K562 (cell line): ENCODE results near the gene SLC1A3. TPM values are rescaled to one million over a fixed set of nuclear protein-coding genes. Genes with fewer than 3 reads are reported as not detected.

Experiments
- ATAC-seq: fragments of 200-7000 bp; cut with Tn5 transposase; 3 replicates; pipeline ENCODE4 v1.9.1; 2020; ENCODE audit warnings: moderate library complexity
- BruUV-seq: library from RNA; stranded (reverse); fragments of 400-500 nt; replicated peaks from 2 replicates; lab custom pipeline; 2021; lab: Mats Ljungman, UMichigan
- CTCF ChIA-PET: fragments of 300-600 bp; formaldehyde crosslinking; extraction: SDS; loops from one replicate; lab custom pipeline; 2021; ENCODE audit warnings: low intra/inter-chr PET ratio; lab: Yijun Ruan, JAX
- POLR2A ChIA-PET: fragments of 300-600, 350-650 bp; sonication (Branson Sonifier 250); formaldehyde crosslinking; extraction: SDS; loops from one replicate; lab custom pipeline; 2021; ENCODE audit warnings: antibody characterized with exemption, inconsistent platforms; lab: Yijun Ruan, JAX
- DNase-seq, 4 experiments: peaks; one replicate each; pipeline versions ENCODE4 v3.0.0 to v3.0.0-alpha.2; 2011 to 2018; ENCODE audit warnings: low spot score in 3 of 4, mixed read lengths in 3 of 4; ENCODE audit errors: extremely low read depth in 1 of 4
- FAIRE-seq: peaks from 2 replicates; lab custom pipeline; 2011; peaks lifted over from hg19 to GRCh38; lab: Jason Lieb, UNC
- H2AFZ ChIP-seq: 2 replicates; pipeline ENCODE4 v1.6.0; 2011; ENCODE audit warnings: low read depth, low read length, control low read depth, inconsistent platforms
- H3K27ac ChIP-seq: fragments of 200-600 bp; 3 replicates; pipeline ENCODE4 v1.8.0; 2011; ENCODE audit warnings: low read depth, mild to moderate bottlenecking, control low read depth, inconsistent platforms, low read length, moderate library complexity, mixed read lengths; ENCODE audit errors: extremely low read depth
- H3K27me3 ChIP-seq, 2 experiments: fragments of 300-600 bp in 1 of 2; 2 replicates in 1 of 2; 3 replicates in 1 of 2; pipeline versions ENCODE4 v1.6.0 to v1.8.0; 2011; ENCODE audit warnings: inconsistent platforms in 2 of 2, low read length in 2 of 2, mild to moderate bottlenecking in 1 of 2, mixed read lengths in 1 of 2, moderate library complexity in 1 of 2; ENCODE audit not compliant: control insufficient read depth in 2 of 2, insufficient read depth in 2 of 2
- H3K36me3 ChIP-seq: fragments of 300-600 bp; 3 replicates; pipeline ENCODE4 v1.8.0; 2011; ENCODE audit warnings: mild to moderate bottlenecking, low read length, inconsistent platforms; ENCODE audit not compliant: control insufficient read depth, insufficient read depth
- H3K4me1 ChIP-seq, 2 experiments: fragments of 200-600 bp in 1 of 2; replicated peaks in 1 of 2; 2 replicates in 1 of 2; 3 replicates in 1 of 2; pipeline versions ENCODE4 v1.5.1 to v1.8.0; 2011; ENCODE audit warnings: inconsistent platforms in 2 of 2, low read length in 2 of 2, mild to moderate bottlenecking in 1 of 2, mixed read lengths in 1 of 2, moderate library complexity in 1 of 2; ENCODE audit not compliant: control insufficient read depth in 2 of 2, insufficient read depth in 2 of 2
- H3K4me2 ChIP-seq: 2 replicates; pipeline ENCODE4 v1.6.1; 2011; ENCODE audit warnings: low read length, control low read depth, inconsistent platforms, mixed read lengths; ENCODE audit not compliant: insufficient read depth
- H3K4me3 ChIP-seq: fragments of 200-600 bp; sonication (generic), shearing (Covaris generic); 2 replicates; pipeline ENCODE4 v1.5.1; 2016; ENCODE audit warnings: control low read depth, inconsistent platforms
- H3K79me2 ChIP-seq: fragments of 200-600 bp; 3 replicates; pipeline ENCODE4 v1.8.0; 2011; ENCODE audit warnings: low read length, inconsistent platforms; ENCODE audit not compliant: control insufficient read depth, insufficient read depth
- H3K9ac ChIP-seq, 2 experiments: 2 replicates each; pipeline versions ENCODE4 v1.6.0 to v1.6.1; 2011; ENCODE audit warnings: low read depth in 2 of 2, low read length in 2 of 2, control low read depth in 1 of 2, inconsistent platforms in 1 of 2, mild to moderate bottlenecking in 1 of 2, mixed read lengths in 1 of 2; ENCODE audit not compliant: insufficient read depth in 1 of 2
- H3K9me1 ChIP-seq: one replicate; pipeline ENCODE4 v1.6.0; 2011; ENCODE audit warnings: inconsistent platforms, mild to moderate bottlenecking, low read length, moderate library complexity; ENCODE audit not compliant: control insufficient read depth, insufficient read depth
- H3K9me3 ChIP-seq: replicated peaks from 2 replicates; pipeline ENCODE4 v1.5.1; 2011; ENCODE audit warnings: low read depth, low read length, inconsistent platforms; ENCODE audit not compliant: control insufficient read depth, insufficient read depth
- H4K20me1 ChIP-seq: replicated peaks from 2 replicates; pipeline ENCODE4 v1.6.1; 2011; ENCODE audit warnings: low read length, inconsistent platforms, mixed read lengths; ENCODE audit not compliant: control insufficient read depth, insufficient read depth
- ARID3A ChIP-seq: IDR thresholded peaks from 2 replicates; pipeline ENCODE4 v1.6.1; 2012; ENCODE audit warnings: low read depth, low read length, improper control_type of control experiment, borderline replicate concordance
- ATF1 ChIP-seq, 2 experiments: fragments of 450-650 bp in 1 of 2; IDR thresholded peaks; 2 replicates each; pipeline ENCODE4 v1.6.1; 2016; ENCODE audit warnings: missing compliant biosample characterization in 1 of 2, missing genetic modification characterization in 1 of 2
- CREBBP ChIP-seq: IDR thresholded peaks from one replicate; pipeline ENCODE4 v1.6.1; 2012; ENCODE audit warnings: low read depth, mild to moderate bottlenecking, control low read depth, inconsistent platforms, low read length
- EHMT2 ChIP-seq: fragments of 450-650 bp; IDR thresholded peaks from 2 replicates; pipeline ENCODE4 v1.6.1; 2018; ENCODE audit warnings: antibody characterized with exemption
- FOXK2 ChIP-seq, 2 experiments: fragments of 450-650 bp; IDR thresholded peaks in 1 of 2; conservative IDR thresholded peaks in 1 of 2; 2 replicates each; pipeline ENCODE4 v1.6.1; 2016; ENCODE audit warnings: low read depth in 2 of 2, mild to moderate bottlenecking in 1 of 2
- GTF2F1 ChIP-seq: IDR thresholded peaks from 2 replicates; pipeline ENCODE4 v1.6.1; 2011; ENCODE audit warnings: low read depth, low read length, improper control_type of control experiment
- JUNB ChIP-seq: fragments of 450-650 bp; formaldehyde crosslinking; conservative IDR thresholded peaks from 2 replicates; pipeline ENCODE4 v1.4.0; 2020; ENCODE audit warnings: mild to moderate bottlenecking
- NFRKB ChIP-seq: fragments of 450-650 bp; IDR thresholded peaks from 2 replicates; pipeline ENCODE4 v1.6.1; 2016; ENCODE audit warnings: low read depth
- NRF1 ChIP-seq, 2 experiments: fragments of 450-650 bp; IDR thresholded peaks in 1 of 2; conservative IDR thresholded peaks in 1 of 2; 2 replicates each; pipeline ENCODE4 v1.6.1; 2014; ENCODE audit warnings: mild to moderate bottlenecking in 2 of 2
- SMARCA4 ChIP-seq: fragments of 450-650 bp; IDR thresholded peaks from 2 replicates; pipeline ENCODE4 v1.6.1; 2016
- TAL1 ChIP-seq: fragments of 450-650 bp; IDR thresholded peaks from 2 replicates; pipeline ENCODE4 v1.6.1; 2016; ENCODE audit warnings: mild to moderate bottlenecking
- TFAM ChIP-seq: fragments of 250-450 bp; sonication (Bioruptor Pico); conservative IDR thresholded peaks from 2 replicates; pipeline ENCODE4 v1.5.0; 2021; ENCODE audit warnings: mild to moderate bottlenecking, moderate library complexity
- ZBED1 ChIP-seq: IDR thresholded peaks from 2 replicates; pipeline ENCODE4 v1.6.1; 2014
- ZNF121 ChIP-seq: sonication (generic); formaldehyde crosslinking; conservative IDR thresholded peaks from 2 replicates; pipeline ENCODE4 v1.8.0; 2022; ENCODE audit warnings: missing genetic modification reagents
- ZNF124 ChIP-seq: sonication (generic); formaldehyde crosslinking; IDR thresholded peaks from 2 replicates; pipeline ENCODE4 v1.8.1; 2022; ENCODE audit warnings: missing genetic modification reagents
- ZNF655 ChIP-seq: fragments of 250-450 bp; sonication (Bioruptor Pico); IDR thresholded peaks from 2 replicates; pipeline ENCODE4 v1.5.0; 2021
- WGBS: fragments of 100-300 bp; shearing (Covaris generic); methylation state at CpG from one replicate; pipeline ENCODE4 v1.1.6; 2016; ENCODE audit warnings: low coverage, mixed read lengths; ENCODE audit not compliant: insufficient coverage; ENCODE audit errors: missing lambda C conversion rate; 5-methylcytosine and 5-hydroxymethylcytosine counted together
- in situ Hi-C: fragments of 300-500 bp; cut with MboI; formaldehyde crosslinking; loops from 4 replicates; pipeline ENCODE4 v1.15.0; 2018; ENCODE audit warnings: inconsistent platforms, mixed read lengths
- intact Hi-C: fragments of 100-400 bp; cut with micrococcal nuclease; formaldehyde crosslinking; loops from 2 replicates; pipeline ENCODE4 v1.14.2; 2022
- polyA plus RNA-seq, 8 experiments: library from polyadenylated mRNA; depleted of rRNA in 4 of 8; stranded (reverse) in 5 of 8; unstranded in 3 of 8; fragments of >200 nt; fragmentation: Nextera tagmentation in 2 of 8; fragmentation: Illumina TruSeq in 1 of 8; extraction: Ambion mirVana in 2 of 8; extraction: Trizol in 1 of 8; gene quantifications; 2 replicates each; pipeline versions ENCODE4 v1.2.1 to v1.2.3, GENCODE V29; 2011 to 2014; ENCODE audit warnings: inconsistent platforms in 1 of 8, missing spikeins in 1 of 8
- total RNA-seq, 7 experiments: library from RNA; depleted of rRNA in 6 of 7; stranded (reverse); fragments of >200 nt in 6 of 7; fragmentation: Illumina TruSeq in 2 of 7; extraction: Trizol in 2 of 7; gene quantifications; 2 replicates each; pipeline versions ENCODE4 v1.2.1 to v1.2.3, GENCODE V29; 2011 to 2021; ENCODE audit warnings: low replicate concordance in 1 of 7

The SLC1A3 gene
- total and polyA plus RNA-seq, 9 of the 15 experiments (the other 6 are each of a cell fraction or from before 2014, with no cell fraction given): 0.13 TPM; not detected in 8

DNA sequence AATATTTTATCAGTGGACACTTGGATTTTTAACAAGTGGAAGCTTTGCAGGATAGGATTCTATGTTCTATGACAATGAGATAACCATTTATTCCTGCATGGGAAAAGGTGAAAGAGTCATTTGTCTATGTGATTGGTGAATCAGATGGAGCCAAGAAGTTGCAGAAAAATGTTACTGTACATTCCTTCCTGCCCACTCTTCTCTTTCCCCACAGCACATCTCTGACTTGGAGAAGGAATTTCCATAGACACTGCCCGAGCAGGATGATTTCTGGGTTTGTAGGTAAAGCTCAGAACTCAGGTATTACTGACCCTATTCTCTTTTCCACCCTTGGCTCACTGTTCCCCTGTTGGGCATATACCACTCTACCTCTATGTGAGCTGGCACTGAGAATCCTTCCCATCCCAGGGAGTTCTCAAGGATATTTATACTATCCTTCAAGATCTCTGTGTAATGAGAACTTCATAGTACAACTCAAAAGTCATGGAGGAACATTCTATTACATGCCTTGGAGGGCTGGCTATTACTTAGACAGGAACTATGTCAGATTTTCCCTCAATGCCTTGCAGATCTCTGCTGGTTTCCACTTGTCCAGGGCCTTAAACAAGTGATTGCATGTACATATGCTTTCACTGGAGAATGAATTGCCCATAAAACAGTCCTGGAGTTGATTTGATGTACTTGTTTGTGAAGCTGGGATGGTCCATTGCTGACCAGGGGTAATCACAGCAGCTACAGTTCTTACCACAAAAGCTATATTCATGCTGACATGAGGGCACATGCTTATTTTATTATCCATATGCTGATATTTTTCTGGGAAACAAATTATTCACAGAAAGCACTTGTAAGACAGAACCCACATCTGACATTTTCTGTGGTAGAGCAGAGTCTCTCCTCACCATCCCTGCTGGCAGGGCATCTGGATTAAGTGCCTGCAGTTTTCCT, 24.1 kb downstream of the SLC1A3 start:
- no peak for FAIRE-seq
- in situ Hi-C loops: no loop called here
- POLR2A ChIA-PET: no interaction called here

More for the DNA sequence above, 24.1 kb downstream of the SLC1A3 start:
- Histone ChIP-seq H4K20me1 (no peaks in the 10 kb centered on the region), H3K9me1 (no peaks in the 10 kb centered on the region), H3K79me2 (no peaks in the 10 kb centered on the region), H3K4me1 (no peaks in the 10 kb centered on the region), H3K9ac (no peak overlapping the region), H3K36me3 (no peaks in the 10 kb centered on the region), H3K4me3 (no peak overlapping the region), H3K4me2 (no peak overlapping the region), H3K27me3 (peaks cover 0 to 2% of the 10 kb centered on the region in 2 experiments; a peak in 3 of 5 replicates), H3K27ac (no peak overlapping the region), H3K9me3 (no peaks in the 10 kb centered on the region), H2AFZ (no peak overlapping the region)
- WGBS: 0% methylated on average over 1 of the region's 1 CpG
- ATAC-seq: no peak
- intact Hi-C loops: no loop called here
- CTCF ChIA-PET: no interaction called here
- TF ChIP-seq ATF1 (CRISPR knock-in tag; IDR thresholded peaks at IDR 0.05) (no peak), ATF1 (tag; IDR thresholded peaks at IDR 0.05) (no peak), ZNF121 (CRISPR knock-in tag) (no peak), FOXK2 (conservative IDR thresholded peaks at IDR 0.05 in 1 of 2, IDR thresholded peaks at IDR 0.05 in 1 of 2; ENCODE audit: low read depth in 2 of 2) (no peak), GTF2F1 (no peak), ARID3A (no peak), EHMT2 (no peak), SMARCA4 (no peak), CREBBP (no peak), NFRKB (no peak), JUNB (CRISPR knock-in tag) (no peak), ZBED1 (no peak), NRF1 (conservative IDR thresholded peaks at IDR 0.05 in 1 of 2, IDR thresholded peaks at IDR 0.05 in 1 of 2) (no peak), TAL1 (no peak), ZNF655 (no peak), TFAM (CRISPR knock-in tag) (no peak), ZNF124 (CRISPR knock-in tag) (no peak)
- no peak for DNase-seq
- no TSS peak for BruUV-seq
